K562 (cell line): ENCODE results near the gene AMFR. TPM values are rescaled to one million over a fixed set of nuclear protein-coding genes. Genes with fewer than 3 reads are reported as not detected.

ENCODE experiments used
- CEBPZ ChIP-seq: fragments of 150-350 bp; IDR thresholded peaks from 2 replicates; pipeline ENCODE4 v1.6.1; 2014; ENCODE audit warnings: low read depth, mild to moderate bottlenecking, low read length, borderline replicate concordance
- FUS ChIP-seq: fragments of 200-400 bp; formaldehyde crosslinking; optimal IDR thresholded peaks from 2 replicates; pipeline ENCODE3; 2017; ENCODE audit warnings: low read depth, low read length
- KLF10 ChIP-seq: fragments of 250-450 bp; sonication (Bioruptor Pico); IDR thresholded peaks from 2 replicates; pipeline ENCODE4 v1.6.1; 2021; ENCODE audit warnings: matching md5 sums
- POLR2AphosphoS5 ChIP-seq: IDR thresholded peaks from 2 replicates; pipeline ENCODE4 v1.6.1; 2011; ENCODE audit warnings: mild to moderate bottlenecking, low read depth, low read length, moderate library complexity; ENCODE audit not compliant: control insufficient read depth, insufficient read depth
- STAG1 ChIP-seq: sonication (generic); formaldehyde crosslinking; IDR thresholded peaks from 2 replicates; pipeline ENCODE4 v1.5.0; 2020; ENCODE audit warnings: missing genetic modification reagents, borderline replicate concordance
- ZBTB49 ChIP-seq: sonication (generic); formaldehyde crosslinking; IDR thresholded peaks from 2 replicates; pipeline ENCODE4 v1.8.0; 2022; ENCODE audit warnings: missing genetic modification reagents, mild to moderate bottlenecking, borderline replicate concordance
- ZNF143 ChIP-seq: sonication (generic); formaldehyde crosslinking; IDR thresholded peaks from 2 replicates; pipeline ENCODE4 v1.9.0; 2022; ENCODE audit warnings: mild to moderate bottlenecking, missing genetic modification reagents
- polyA plus RNA-seq, 8 experiments: library from polyadenylated mRNA; depleted of rRNA in 4 of 8; stranded (reverse) in 5 of 8; unstranded in 3 of 8; fragments of >200 nt; fragmentation: Nextera tagmentation in 2 of 8; fragmentation: Illumina TruSeq in 1 of 8; extraction: Ambion mirVana in 2 of 8; extraction: Trizol in 1 of 8; gene quantifications; 2 replicates each; pipeline versions ENCODE4 v1.2.1 to v1.2.3, GENCODE V29; 2011 to 2014; ENCODE audit warnings: inconsistent platforms in 1 of 8, missing spikeins in 1 of 8
- total RNA-seq, 7 experiments: library from RNA; depleted of rRNA in 6 of 7; stranded (reverse); fragments of >200 nt in 6 of 7; fragmentation: Illumina TruSeq in 2 of 7; extraction: Trizol in 2 of 7; gene quantifications; 2 replicates each; pipeline versions ENCODE4 v1.2.1 to v1.2.3, GENCODE V29; 2011 to 2021; ENCODE audit warnings: low replicate concordance in 1 of 7
- TF ChIP-seq, protein P1 (sequence below): sonication (generic); formaldehyde crosslinking; IDR thresholded peaks from 2 replicates; pipeline ENCODE4 v1.8.0; 2022; ENCODE audit warnings: mild to moderate bottlenecking, missing genetic modification reagents
- TF ChIP-seq, protein P2 (sequence below): fragments of 450-650 bp; conservative IDR thresholded peaks from 2 replicates; pipeline ENCODE4 v1.6.1; 2016; ENCODE audit warnings: missing genetic modification characterization, low read depth, mild to moderate bottlenecking, control low read depth, missing compliant biosample characterization
- TF ChIP-seq, protein P3 (sequence below): fragments of 250-450 bp; sonication (Bioruptor Pico); IDR thresholded peaks from 2 replicates; pipeline ENCODE4 v1.8.0; 2022; ENCODE audit warnings: inconsistent platforms, mild to moderate bottlenecking, moderate library complexity, borderline replicate concordance
- TF ChIP-seq, protein P4 (sequence below), 3 experiments: fragments of 200-800 bp in 1 of 3; sonication (Bioruptor generic) in 1 of 3; sonication (generic) in 1 of 3; formaldehyde crosslinking in 1 of 3; IDR thresholded peaks; 2 replicates each; pipeline versions ENCODE4 v1.6.1 to v1.8.0; 2016 to 2022; ENCODE audit warnings: mild to moderate bottlenecking in 2 of 3, missing compliant biosample characterization in 2 of 3, missing genetic modification characterization in 2 of 3, missing genetic modification reagents in 1 of 3

AMFR gene
- total and polyA plus RNA-seq, 9 of the 15 experiments (the other 6 are each of a cell fraction or from before 2014, with no cell fraction given) = 15.6 to 113 (median 58.4) TPM

- TF ChIP-seq, protein P1, sequence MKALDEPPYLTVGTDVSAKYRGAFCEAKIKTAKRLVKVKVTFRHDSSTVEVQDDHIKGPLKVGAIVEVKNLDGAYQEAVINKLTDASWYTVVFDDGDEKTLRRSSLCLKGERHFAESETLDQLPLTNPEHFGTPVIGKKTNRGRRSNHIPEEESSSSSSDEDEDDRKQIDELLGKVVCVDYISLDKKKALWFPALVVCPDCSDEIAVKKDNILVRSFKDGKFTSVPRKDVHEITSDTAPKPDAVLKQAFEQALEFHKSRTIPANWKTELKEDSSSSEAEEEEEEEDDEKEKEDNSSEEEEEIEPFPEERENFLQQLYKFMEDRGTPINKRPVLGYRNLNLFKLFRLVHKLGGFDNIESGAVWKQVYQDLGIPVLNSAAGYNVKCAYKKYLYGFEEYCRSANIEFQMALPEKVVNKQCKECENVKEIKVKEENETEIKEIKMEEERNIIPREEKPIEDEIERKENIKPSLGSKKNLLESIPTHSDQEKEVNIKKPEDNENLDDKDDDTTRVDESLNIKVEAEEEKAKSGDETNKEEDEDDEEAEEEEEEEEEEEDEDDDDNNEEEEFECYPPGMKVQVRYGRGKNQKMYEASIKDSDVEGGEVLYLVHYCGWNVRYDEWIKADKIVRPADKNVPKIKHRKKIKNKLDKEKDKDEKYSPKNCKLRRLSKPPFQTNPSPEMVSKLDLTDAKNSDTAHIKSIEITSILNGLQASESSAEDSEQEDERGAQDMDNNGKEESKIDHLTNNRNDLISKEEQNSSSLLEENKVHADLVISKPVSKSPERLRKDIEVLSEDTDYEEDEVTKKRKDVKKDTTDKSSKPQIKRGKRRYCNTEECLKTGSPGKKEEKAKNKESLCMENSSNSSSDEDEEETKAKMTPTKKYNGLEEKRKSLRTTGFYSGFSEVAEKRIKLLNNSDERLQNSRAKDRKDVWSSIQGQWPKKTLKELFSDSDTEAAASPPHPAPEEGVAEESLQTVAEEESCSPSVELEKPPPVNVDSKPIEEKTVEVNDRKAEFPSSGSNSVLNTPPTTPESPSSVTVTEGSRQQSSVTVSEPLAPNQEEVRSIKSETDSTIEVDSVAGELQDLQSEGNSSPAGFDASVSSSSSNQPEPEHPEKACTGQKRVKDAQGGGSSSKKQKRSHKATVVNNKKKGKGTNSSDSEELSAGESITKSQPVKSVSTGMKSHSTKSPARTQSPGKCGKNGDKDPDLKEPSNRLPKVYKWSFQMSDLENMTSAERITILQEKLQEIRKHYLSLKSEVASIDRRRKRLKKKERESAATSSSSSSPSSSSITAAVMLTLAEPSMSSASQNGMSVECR (CRISPR knock-in tag) = no peak
- TF ChIP-seq KLF10 (CRISPR knock-in tag) = no peak
- no peak for TF ChIP-seq ZBTB49 (CRISPR knock-in tag)
- TF ChIP-seq, protein P2, sequence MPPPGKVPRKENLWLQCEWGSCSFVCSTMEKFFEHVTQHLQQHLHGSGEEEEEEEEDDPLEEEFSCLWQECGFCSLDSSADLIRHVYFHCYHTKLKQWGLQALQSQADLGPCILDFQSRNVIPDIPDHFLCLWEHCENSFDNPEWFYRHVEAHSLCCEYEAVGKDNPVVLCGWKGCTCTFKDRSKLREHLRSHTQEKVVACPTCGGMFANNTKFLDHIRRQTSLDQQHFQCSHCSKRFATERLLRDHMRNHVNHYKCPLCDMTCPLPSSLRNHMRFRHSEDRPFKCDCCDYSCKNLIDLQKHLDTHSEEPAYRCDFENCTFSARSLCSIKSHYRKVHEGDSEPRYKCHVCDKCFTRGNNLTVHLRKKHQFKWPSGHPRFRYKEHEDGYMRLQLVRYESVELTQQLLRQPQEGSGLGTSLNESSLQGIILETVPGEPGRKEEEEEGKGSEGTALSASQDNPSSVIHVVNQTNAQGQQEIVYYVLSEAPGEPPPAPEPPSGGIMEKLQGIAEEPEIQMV (tag) = no peak
- no peak for TF ChIP-seq POLR2AphosphoS5
- no peak for TF ChIP-seq CEBPZ
- TF ChIP-seq ZNF143 (CRISPR knock-in tag) = no peak
- TF ChIP-seq, protein P3, sequence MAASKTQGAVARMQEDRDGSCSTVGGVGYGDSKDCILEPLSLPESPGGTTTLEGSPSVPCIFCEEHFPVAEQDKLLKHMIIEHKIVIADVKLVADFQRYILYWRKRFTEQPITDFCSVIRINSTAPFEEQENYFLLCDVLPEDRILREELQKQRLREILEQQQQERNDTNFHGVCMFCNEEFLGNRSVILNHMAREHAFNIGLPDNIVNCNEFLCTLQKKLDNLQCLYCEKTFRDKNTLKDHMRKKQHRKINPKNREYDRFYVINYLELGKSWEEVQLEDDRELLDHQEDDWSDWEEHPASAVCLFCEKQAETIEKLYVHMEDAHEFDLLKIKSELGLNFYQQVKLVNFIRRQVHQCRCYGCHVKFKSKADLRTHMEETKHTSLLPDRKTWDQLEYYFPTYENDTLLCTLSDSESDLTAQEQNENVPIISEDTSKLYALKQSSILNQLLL (CRISPR knock-in tag) = no peak
- TF ChIP-seq STAG1 (CRISPR knock-in tag) = no peak
- TF ChIP-seq FUS = no peak
- TF ChIP-seq, protein P4, sequence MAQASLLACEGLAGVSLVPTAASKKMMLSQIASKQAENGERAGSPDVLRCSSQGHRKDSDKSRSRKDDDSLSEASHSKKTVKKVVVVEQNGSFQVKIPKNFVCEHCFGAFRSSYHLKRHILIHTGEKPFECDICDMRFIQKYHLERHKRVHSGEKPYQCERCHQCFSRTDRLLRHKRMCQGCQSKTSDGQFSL (CRISPR knock-in tag; IDR thresholded peaks at IDR 0.05) = no peak
- TF ChIP-seq, protein P4 (tag; IDR thresholded peaks at IDR 0.05) = no peak
These were observed 2.4 kb downstream of the AMFR start (continued) for GRCh38 chr16:56422896-56423441.
